ENCODE measurements around the gene ZNF426.
A peak's percentile ranks its signal among the peaks of the same experiment; 100 is the strongest.
"Not testable (repeated sequence)": the region's sequence is repeated elsewhere in the genome, so short reads cannot be mapped to it uniquely, and the experiment has no call there.

ZNF426 gene

GRCh38 chr19:9538183-9539058, at the start of gene ZNF426:
Gene ZNF426, minus strand, starts transcription at chr19:9538645. Its CDS starts 2,413 bp downstream, at chr19:9536232.
- DNase-seq (ENCODE audit: low read depth in 2 of 2) = peak; percentile 62 to 72

DNA sequence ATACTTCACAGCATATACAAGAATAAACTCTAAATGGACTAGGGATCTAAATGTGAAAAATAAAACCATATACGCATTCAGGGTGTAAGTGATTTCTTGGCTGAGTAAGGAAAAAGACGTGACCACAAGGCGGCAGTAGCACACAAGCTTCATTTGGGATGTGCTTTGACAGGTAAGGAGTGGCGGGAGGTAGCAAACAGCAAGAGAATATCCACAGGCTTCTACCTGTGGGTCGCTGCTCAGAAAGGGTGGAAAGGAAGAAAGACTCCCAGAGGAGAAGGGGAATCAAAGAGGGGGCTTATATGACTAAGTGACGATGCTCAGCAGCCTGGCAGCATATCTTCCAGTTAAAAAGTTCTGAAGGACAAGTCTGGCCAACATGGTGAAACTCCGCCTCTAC, 48.3 kb upstream of the ZNF426 start:
- peak; percentile 51 to 63 for DNase-seq (ENCODE audit: low read depth in 2 of 2)

- DNase-seq (ENCODE audit: low read depth in 2 of 2) = peak; percentile 65 to 69
Measured at GRCh38 chr19:9584073-9584833, 45.8 kb upstream of the ZNF426 start, which contains the start of gene ZNF121. Gene ZNF121, minus strand, starts transcription at chr19:9584504. Its CDS starts 16,407 bp downstream, at chr19:9568097.

DNA sequence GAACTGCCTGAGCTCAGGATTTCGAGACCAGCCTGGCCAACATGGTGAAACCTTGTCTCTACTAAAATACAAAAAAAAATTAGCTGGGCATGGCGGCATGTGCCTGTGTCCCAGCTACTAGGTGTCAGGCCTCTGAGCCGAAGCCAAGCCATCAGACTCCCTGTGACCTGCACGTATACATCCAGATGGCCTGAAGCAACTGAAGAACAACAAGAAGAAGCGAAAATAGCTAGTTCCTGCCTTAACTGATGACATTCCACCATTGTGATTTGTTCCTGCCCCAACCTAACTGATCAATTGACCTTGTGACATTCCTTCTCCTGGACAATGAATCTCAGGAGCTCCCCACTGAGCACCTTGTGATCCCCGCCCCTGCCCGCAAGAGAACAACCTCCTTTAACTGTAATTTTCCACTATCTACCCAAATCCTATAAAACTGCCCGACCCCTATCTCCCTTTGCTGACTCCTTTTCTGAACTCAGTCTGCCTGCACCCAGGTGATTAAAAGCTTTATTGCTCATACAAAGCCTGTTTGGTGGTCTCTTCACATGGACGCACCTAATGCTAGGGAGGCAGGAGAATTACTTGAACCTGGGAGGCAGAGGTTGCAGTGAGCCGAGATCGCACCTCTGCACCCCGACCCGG, 43.8 kb upstream of the ZNF426 start:
- DNase-seq (ENCODE audit: low read depth in 2 of 2) = not testable (repeated sequence)

GRCh38 chr19:9580728-9581127, 42.3 kb upstream of the ZNF426 start:
- DNase-seq (ENCODE audit: low read depth in 2 of 2) = no peak

GRCh38 chr19:9570255-9570654, 31.8 kb upstream of the ZNF426 start:
- DNase-seq (ENCODE audit: low read depth in 2 of 2) = no peak

GRCh38 chr19:9566729-9567128, 28.3 kb upstream of the ZNF426 start:
- DNase-seq (ENCODE audit: low read depth in 2 of 2) = no peak

GRCh38 chr19:9565900-9566705, 27.7 kb upstream of the ZNF426 start:
- DNase-seq (ENCODE audit: low read depth in 2 of 2) = no peak

DNA sequence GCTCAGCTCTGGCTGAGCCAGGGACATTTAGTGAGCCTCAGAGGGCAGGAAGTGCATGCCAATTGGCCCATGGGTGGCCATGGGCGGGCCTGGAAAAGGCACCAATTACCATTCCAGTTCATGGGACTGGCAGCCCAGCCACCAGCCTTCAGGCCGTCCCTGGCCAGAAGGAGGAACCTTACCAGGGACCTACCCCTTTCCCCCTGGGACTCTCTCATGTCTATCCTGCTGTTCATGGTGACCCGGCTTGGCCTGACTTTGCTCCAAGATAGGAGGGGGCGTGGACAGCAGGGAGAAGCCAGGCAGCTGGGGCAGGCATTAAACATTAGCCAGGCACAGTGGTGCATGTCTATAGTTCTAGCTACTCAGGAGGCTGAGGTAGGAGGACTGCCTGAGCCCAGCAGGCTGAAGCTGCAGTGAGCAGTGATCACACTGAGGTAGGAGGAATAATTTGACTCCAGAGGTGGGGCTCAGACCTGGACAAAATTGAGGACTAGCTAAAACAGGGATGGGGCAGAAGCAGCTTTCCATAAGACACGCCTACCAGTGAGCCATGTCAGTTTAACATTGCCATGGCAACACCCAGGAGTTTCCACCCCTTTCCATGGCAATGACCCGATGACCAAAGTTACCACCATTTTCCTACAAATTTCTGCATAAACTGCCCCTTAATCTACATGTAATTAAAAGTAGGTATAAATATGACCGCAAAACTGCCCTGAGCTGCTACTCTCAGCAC, 14.3 kb upstream of the ZNF426 start:
- no peak for DNase-seq (ENCODE audit: low read depth in 2 of 2)

DNA sequence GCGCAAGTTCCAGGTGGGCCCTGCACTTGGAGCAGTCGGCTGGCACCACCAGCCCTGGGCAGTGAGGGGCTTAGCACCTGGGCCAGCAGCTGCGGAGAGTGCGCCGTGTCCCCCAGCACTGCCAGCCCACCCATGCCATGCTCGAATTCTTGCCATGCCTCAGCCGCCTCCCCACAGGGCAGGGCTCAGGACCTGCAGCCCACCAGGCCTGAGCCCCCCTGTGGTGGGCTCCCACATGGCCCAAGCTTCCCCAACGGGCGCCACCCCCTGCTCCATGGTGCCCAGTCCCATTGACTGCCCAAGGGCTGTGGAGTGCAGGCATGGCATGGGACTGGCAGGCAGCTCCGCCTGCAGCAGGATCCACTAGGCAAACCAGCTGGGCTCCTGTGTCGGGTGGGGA, 9.4 kb upstream of the ZNF426 start:
- no peak for DNase-seq (ENCODE audit: low read depth in 2 of 2)

GRCh38 chr19:9541281-9541680, 2.8 kb upstream of the ZNF426 start:
- not testable (repeated sequence) for DNase-seq (ENCODE audit: low read depth in 2 of 2)

GRCh38 chr19:9539921-9540320, 1.5 kb upstream of the ZNF426 start:
- not testable (repeated sequence) for DNase-seq (ENCODE audit: low read depth in 2 of 2)

- DNase-seq (ENCODE audit: low read depth in 2 of 2) = not testable (repeated sequence)
Measured at GRCh38 chr19:9539201-9539600, 756 bp upstream of the ZNF426 start.

- DNase-seq (ENCODE audit: low read depth in 2 of 2) = no peak
Measured at GRCh38 chr19:9535934-9536333, 2.5 kb downstream of the ZNF426 start.

DNA sequence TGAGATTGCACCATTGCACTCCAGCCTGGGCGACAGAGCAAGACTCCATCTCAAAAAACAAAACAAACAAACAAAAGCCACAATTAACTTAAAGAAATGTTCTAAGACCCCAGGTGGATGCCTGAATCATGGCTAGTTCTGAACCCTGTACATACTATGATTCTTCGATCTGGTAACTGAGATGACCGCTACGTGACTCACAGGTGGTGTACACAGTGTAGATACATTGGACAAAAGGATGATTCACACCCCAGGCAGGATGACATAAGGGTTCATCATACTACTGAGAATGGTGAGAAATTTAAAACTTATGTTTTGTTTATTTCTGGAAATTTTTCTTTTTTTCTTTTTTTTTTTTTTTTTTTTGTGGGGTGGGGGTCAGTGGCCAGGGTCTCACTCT, 6.5 kb downstream of the ZNF426 start:
- no peak for DNase-seq (ENCODE audit: low read depth in 2 of 2)

GRCh38 chr19:9528757-9529336, 9.6 kb downstream of the ZNF426 start:
- no peak for DNase-seq (ENCODE audit: low read depth in 2 of 2)

- no peak for DNase-seq (ENCODE audit: low read depth in 2 of 2)
Measured at GRCh38 chr19:9523885-9524474, 14.5 kb downstream of the ZNF426 start.

GRCh38 chr19:9507285-9507684, 31.2 kb downstream of the ZNF426 start:
- no peak for DNase-seq (ENCODE audit: low read depth in 2 of 2)

- DNase-seq (ENCODE audit: low read depth in 2 of 2) = no peak
Measured at GRCh38 chr19:9500796-9501195, 37.6 kb downstream of the ZNF426 start.
